K562 (cell line): ENCODE data around the gene TRAF3IP3. TPM values are rescaled to one million over a fixed set of nuclear protein-coding genes. Genes with fewer than 3 reads are reported as not detected.
A peak's percentile ranks its signal among the peaks of the same experiment; 100 is the strongest.

Source experiments
- AFF4 ChIP-seq: sonication (generic); formaldehyde crosslinking; IDR thresholded peaks from 2 replicates; pipeline ENCODE4 v1.8.0; 2023; ENCODE audit warnings: mild to moderate bottlenecking, missing genetic modification reagents
- BRF2 ChIP-seq: IDR thresholded peaks from 3 replicates; pipeline ENCODE4 v1.6.1; 2011; ENCODE audit warnings: borderline replicate concordance, mild to moderate bottlenecking; ENCODE audit not compliant: insufficient read length, insufficient read depth
- CUX1 ChIP-seq: fragments of 200-800 bp; sonication (Bioruptor generic); IDR thresholded peaks from 2 replicates; pipeline ENCODE4 v1.6.1; 2016; ENCODE audit warnings: missing genetic modification characterization, missing compliant biosample characterization
- E2F5 ChIP-seq: sonication (generic); formaldehyde crosslinking; IDR thresholded peaks from 2 replicates; pipeline ENCODE4 v1.8.0; 2022; ENCODE audit warnings: mild to moderate bottlenecking, missing genetic modification reagents
- GTF2E2 ChIP-seq: fragments of 200-800 bp; sonication (Bioruptor generic); IDR thresholded peaks from 2 replicates; pipeline ENCODE4 v1.6.1; 2016; ENCODE audit warnings: missing genetic modification characterization, missing compliant biosample characterization
- IRF2 ChIP-seq: sonication (generic); formaldehyde crosslinking; IDR thresholded peaks from 2 replicates; pipeline ENCODE4 v1.8.1; 2022; ENCODE audit warnings: mild to moderate bottlenecking, missing genetic modification reagents
- KLF1 ChIP-seq: fragments of 450-650 bp; IDR thresholded peaks from 2 replicates; pipeline ENCODE4 v1.6.1; 2016; ENCODE audit warnings: missing genetic modification characterization, missing compliant biosample characterization
- MLLT1 ChIP-seq, 2 experiments: fragments of 450-650 bp; IDR thresholded peaks; 2 replicates each; pipeline ENCODE4 v1.6.1; 2016
- MXD1 ChIP-seq: fragments of 250-450 bp; sonication (Bioruptor Pico); IDR thresholded peaks from 2 replicates; pipeline ENCODE4 v1.8.0; 2021; ENCODE audit warnings: borderline replicate concordance, mild to moderate bottlenecking, moderate library complexity; ENCODE audit not compliant: poor library complexity, severe bottlenecking
- NFATC3 ChIP-seq: fragments of 450-650 bp; IDR thresholded peaks from 2 replicates; pipeline ENCODE4 v1.6.1; 2017; ENCODE audit warnings: mild to moderate bottlenecking
- NFIC ChIP-seq: fragments of 450-650 bp; IDR thresholded peaks from 2 replicates; pipeline ENCODE4 v1.6.1; 2017; ENCODE audit warnings: mild to moderate bottlenecking, inconsistent platforms
- WHSC1 ChIP-seq: IDR thresholded peaks from one replicate; pipeline ENCODE4 v1.6.1; 2012; ENCODE audit warnings: low read length, control low read depth, inconsistent platforms
- polyA plus RNA-seq, 8 experiments: library from polyadenylated mRNA; depleted of rRNA in 4 of 8; stranded (reverse) in 5 of 8; unstranded in 3 of 8; fragments of >200 nt; fragmentation: Nextera tagmentation in 2 of 8; fragmentation: Illumina TruSeq in 1 of 8; extraction: Ambion mirVana in 2 of 8; extraction: Trizol in 1 of 8; gene quantifications; 2 replicates each; pipeline versions ENCODE4 v1.2.1 to v1.2.3, GENCODE V29; 2011 to 2014; ENCODE audit warnings: inconsistent platforms in 1 of 8, missing spikeins in 1 of 8
- total RNA-seq, 7 experiments: library from RNA; depleted of rRNA in 6 of 7; stranded (reverse); fragments of >200 nt in 6 of 7; fragmentation: Illumina TruSeq in 2 of 7; extraction: Trizol in 2 of 7; gene quantifications; 2 replicates each; pipeline versions ENCODE4 v1.2.1 to v1.2.3, GENCODE V29; 2011 to 2021; ENCODE audit warnings: low replicate concordance in 1 of 7

The TRAF3IP3 gene
- total and polyA plus RNA-seq, 9 of the 15 experiments (the other 6 are each of a cell fraction or from before 2014, with no cell fraction given): 0.06 to 1.1 (median 0.31) TPM

GRCh38 chr1:209784265-209785169 is 28.7 kb downstream of the TRAF3IP3 start, which contains the start of gene C1orf74 (continued):
- TF ChIP-seq BRF2 (no peak), MXD1 (CRISPR knock-in tag) (no peak), NFIC (0 out of 2 replicates have a peak, but pooled peaks have one; percentile 19), CUX1 (CRISPR knock-in tag) (peak; percentile 89), GTF2E2 (tag) (peak; percentile 92), NFATC3 (peak; percentile 44; the same call in 1 of the 2 replicates), KLF1 (tag) (peak; percentile 68; the same call in 1 of the 2 replicates), MLLT1 (IDR thresholded peaks at IDR 0.05) (peak; percentile 69 to 74; a peak in 3 of 4 replicates), IRF2 (CRISPR knock-in tag) (no peak), E2F5 (CRISPR knock-in tag) (0 out of 2 replicates have a peak, but pooled peaks have one; percentile 66), AFF4 (CRISPR knock-in tag) (peak; percentile 71), WHSC1 (no peak)
